ENCODE results near the gene UVRAG.
"Not testable (repeated sequence)": the region's sequence is repeated elsewhere in the genome, so short reads cannot be mapped to it uniquely, and the experiment has no call there.

UVRAG gene

DNA sequence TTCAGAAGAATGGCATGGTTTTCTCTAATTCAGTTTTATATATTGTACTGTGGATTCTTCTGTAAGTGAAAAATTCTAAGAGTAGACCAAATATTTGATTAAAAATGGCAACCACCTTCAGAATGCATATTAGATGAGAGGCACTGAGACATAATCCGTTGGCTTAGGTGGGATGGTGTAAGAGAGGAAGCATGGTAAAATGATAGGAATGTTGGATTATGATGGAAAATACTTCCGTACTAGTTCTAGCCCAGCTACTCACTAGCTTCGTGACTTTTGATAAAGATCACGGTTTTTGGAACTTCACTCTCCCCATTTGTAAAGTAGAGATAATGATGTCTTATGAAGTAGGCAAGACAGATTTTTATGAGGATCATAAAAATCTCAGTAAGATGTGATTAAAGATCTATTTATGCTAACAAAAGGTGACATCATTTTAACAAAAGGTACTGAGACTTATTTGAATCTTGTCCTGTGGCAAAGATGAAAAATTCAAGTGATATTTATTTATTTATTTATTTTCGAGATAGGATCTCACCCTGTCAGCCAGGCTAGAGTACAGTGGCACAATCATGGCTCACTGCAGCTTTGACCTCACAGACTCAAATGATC, 37.5 kb downstream of the UVRAG start:
- TF ChIP-seq GATA1 (IDR thresholded peaks at IDR 0.05; ENCODE audit: low read depth, low read length): no peak
- no peak for TF ChIP-seq POLR2A (IDR thresholded peaks at IDR 0.05; ENCODE audit: low read length)
- DNase-seq: no peak

GRCh38 chr11:75853563-75853962, 38.6 kb downstream of the UVRAG start:
- DNase-seq: not testable (repeated sequence)

GRCh38 chr11:75853971-75854370, 39.0 kb downstream of the UVRAG start:
- no peak for DNase-seq
- TF ChIP-seq GATA1 (IDR thresholded peaks at IDR 0.05; ENCODE audit: low read depth, low read length) (no peak), POLR2A (IDR thresholded peaks at IDR 0.05; ENCODE audit: low read length) (no peak)

DNA sequence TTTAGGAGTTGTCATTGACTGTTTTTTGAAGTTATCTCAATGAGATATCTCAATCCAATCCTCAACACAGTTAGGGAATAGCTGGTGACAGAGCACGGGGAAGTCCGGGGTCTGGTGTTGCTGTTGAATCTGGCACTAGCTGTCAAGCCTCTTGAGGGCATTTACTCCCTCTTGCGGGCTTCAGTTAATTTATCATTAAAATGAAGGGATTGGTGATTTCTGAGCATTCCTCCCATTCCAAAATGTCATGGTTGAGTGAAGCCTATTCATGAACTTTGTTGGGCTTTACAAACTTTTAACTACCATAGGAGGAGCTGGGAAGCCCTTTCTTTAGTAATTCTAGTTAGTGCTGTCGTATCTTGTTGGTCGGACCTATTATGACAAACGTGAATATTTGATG, 40.2 kb downstream of the UVRAG start:
- DNase-seq: no peak
- no peak for TF ChIP-seq GATA1 (IDR thresholded peaks at IDR 0.05; ENCODE audit: low read depth, low read length)
- TF ChIP-seq POLR2A (IDR thresholded peaks at IDR 0.05; ENCODE audit: low read length): no peak

DNA sequence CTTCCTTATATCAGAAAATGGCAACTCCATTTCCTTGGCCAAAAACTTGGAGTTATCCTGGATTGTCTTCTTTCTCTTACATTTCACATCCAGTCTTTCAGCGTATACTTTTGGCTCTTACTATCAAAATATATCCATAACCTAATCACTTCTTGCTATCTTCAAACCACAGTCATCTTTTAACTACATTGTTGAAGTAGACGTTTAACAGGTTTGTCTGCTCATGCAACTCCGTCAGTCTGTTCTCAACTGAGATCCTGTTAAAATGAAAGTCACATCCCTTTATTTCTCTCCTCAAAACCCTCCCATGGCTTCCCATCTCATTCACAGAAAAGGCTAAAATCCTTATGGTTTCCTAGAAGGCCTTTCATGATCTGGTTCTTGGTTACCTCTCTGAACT, 41.9 kb downstream of the UVRAG start:
- DNase-seq: no peak
- TF ChIP-seq GATA1 (IDR thresholded peaks at IDR 0.05; ENCODE audit: low read depth, low read length) (no peak), POLR2A (IDR thresholded peaks at IDR 0.05; ENCODE audit: low read length) (no peak)

- no peak for DNase-seq
- TF ChIP-seq GATA1 (IDR thresholded peaks at IDR 0.05; ENCODE audit: low read depth, low read length) (no peak), POLR2A (IDR thresholded peaks at IDR 0.05; ENCODE audit: low read length) (no peak)
These were observed 43.0 kb downstream of the UVRAG start for GRCh38 chr11:75858042-75858441.

DNA sequence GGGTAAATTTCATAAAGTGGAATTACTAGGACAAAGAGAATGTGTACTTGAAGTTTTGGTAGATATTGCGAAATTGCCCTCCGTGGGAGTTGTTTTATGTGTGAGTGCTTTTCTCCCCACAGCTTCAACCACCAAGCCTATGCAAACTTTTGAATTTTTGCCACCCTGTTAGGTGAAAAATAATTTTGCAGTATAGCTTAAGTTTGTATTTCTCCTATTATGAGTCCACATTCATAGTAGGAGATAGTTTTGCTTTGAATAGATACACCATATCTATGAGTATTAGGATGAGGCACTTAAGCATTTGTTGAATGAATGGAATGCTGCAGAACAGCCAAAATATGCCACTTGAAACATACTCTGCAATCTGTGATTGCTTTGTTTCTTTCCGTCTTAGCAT, 43.6 kb downstream of the UVRAG start:
- TF ChIP-seq GATA1 (IDR thresholded peaks at IDR 0.05; ENCODE audit: low read depth, low read length) (no peak), POLR2A (IDR thresholded peaks at IDR 0.05; ENCODE audit: low read length) (no peak)
- no peak for DNase-seq

DNA sequence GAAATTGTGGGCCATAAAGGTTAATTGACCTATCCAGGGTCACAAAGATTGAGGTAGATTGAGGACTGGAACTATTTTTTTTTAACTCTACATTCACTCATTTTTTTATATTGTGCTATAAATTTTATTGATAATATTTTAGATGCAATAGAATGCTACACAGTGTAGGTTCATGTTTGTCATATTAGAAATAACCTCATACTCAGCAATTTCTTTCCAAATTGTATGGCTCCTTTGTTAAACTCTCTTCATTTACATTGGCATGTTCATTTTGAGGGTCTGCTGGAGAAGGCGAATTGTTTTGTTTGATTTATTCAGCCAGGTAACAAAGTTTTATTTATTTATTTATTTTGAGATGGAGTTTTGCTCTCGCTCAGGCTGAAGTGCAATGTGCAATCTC, 44.6 kb downstream of the UVRAG start:
- TF ChIP-seq POLR2A (IDR thresholded peaks at IDR 0.05; ENCODE audit: low read length): no peak
- TF ChIP-seq GATA1 (IDR thresholded peaks at IDR 0.05; ENCODE audit: low read depth, low read length): no peak
- DNase-seq: no peak

DNA sequence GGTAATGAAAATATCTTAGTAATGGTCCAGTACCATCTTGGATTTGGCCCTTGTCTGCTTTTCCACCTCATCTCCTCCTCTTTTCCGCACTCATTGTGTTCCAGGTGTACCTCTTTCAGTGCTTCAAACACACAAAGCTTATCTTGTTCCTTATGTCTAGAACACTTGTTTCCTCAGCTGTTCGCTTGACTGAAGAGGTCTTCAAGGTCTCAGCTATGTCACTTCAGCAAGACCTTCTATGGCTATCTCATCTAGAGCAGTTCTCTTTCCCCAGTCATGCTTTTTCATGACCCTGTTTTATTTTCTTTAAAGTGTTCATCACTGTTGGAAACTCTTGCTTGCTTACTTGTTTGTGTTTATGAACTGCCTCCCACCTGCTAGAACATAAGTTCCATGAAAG, 47.4 kb downstream of the UVRAG start:
- TF ChIP-seq POLR2A (IDR thresholded peaks at IDR 0.05; ENCODE audit: low read length) (no peak), GATA1 (IDR thresholded peaks at IDR 0.05; ENCODE audit: low read depth, low read length) (no peak)
- DNase-seq: no peak

GRCh38 chr11:75867778-75868374, 52.9 kb downstream of the UVRAG start:
- peak; percentile 66 to 83 for DNase-seq
- TF ChIP-seq GATA1 (IDR thresholded peaks at IDR 0.05; ENCODE audit: low read depth, low read length) (no peak), POLR2A (IDR thresholded peaks at IDR 0.05; ENCODE audit: low read length) (no peak)

GRCh38 chr11:75868990-75869389, 54.0 kb downstream of the UVRAG start:
- no peak for DNase-seq
- TF ChIP-seq POLR2A (IDR thresholded peaks at IDR 0.05; ENCODE audit: low read length) (no peak), GATA1 (IDR thresholded peaks at IDR 0.05; ENCODE audit: low read depth, low read length) (no peak)

GRCh38 chr11:75869661-75870455, 54.8 kb downstream of the UVRAG start:
- TF ChIP-seq POLR2A (IDR thresholded peaks at IDR 0.05; ENCODE audit: low read length): no peak
- no peak for TF ChIP-seq GATA1 (IDR thresholded peaks at IDR 0.05; ENCODE audit: low read depth, low read length)
- DNase-seq: no peak

GRCh38 chr11:75872887-75873416, 57.9 kb downstream of the UVRAG start:
- TF ChIP-seq GATA1 (IDR thresholded peaks at IDR 0.05; ENCODE audit: low read depth, low read length): no peak
- TF ChIP-seq POLR2A (IDR thresholded peaks at IDR 0.05; ENCODE audit: low read length): no peak
- DNase-seq: no peak

DNA sequence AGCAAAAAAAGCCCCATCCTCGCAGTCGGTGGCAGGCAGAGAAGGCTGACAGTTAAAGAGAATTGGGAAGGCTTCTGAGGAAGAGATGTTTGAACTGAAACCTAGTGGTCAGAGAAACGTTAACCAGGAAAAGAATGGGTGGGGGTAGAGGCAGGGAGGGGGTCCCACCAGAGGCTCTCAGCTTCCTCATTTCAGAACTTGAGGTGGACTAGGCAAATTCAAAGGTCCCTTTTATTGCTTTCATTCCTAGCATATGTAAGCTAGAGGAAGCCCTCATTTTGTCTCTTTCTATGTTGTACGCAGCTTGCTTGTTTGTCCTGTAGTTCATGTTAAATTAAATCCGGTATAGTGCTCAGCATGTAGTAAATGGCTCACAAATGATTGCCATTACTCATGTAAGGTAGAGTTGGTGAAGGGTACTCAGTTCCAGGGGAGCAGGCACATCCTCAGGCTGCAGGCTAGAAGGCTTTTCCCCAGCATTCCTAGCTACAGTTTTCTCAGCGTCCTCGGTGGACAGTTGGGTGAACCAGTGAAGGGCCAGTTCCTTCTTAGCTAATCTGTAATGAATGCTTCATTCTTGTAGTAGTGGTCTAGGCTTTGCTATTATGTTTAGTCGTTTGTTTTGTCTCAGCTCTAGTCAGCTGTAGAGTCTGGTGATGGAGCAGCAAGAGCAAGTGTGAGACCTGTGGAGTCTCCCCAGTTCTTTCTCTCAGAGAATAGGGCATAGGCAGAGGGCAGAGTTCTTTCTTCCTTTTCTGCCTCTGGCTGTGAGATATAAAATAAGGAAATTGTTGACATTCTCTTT, 58.6 kb downstream of the UVRAG start:
- DNase-seq: no peak
- no peak for TF ChIP-seq GATA1 (IDR thresholded peaks at IDR 0.05; ENCODE audit: low read depth, low read length)
- TF ChIP-seq POLR2A (IDR thresholded peaks at IDR 0.05; ENCODE audit: low read length): no peak
